CD14-positive monocyte (primary cell): ENCODE data around the gene BARD1. TPM values are rescaled to one million over a fixed set of nuclear protein-coding genes. Genes with fewer than 3 reads are reported as not detected.
A peak's percentile ranks its signal among the peaks of the same experiment; 100 is the strongest.

Source experiments
- DNase-seq, 3 donors: peaks; one replicate each; pipeline ENCODE4 v3.0.0-alpha.2; 2011 to 2022
- H2AFZ ChIP-seq: 2 replicates; pipeline ENCODE4 v1.6.0; 2012; ENCODE audit warnings: mild to moderate bottlenecking, low read depth, low read length, inconsistent platforms; ENCODE audit not compliant: insufficient read depth, poor library complexity, severe bottlenecking
- H3K27ac ChIP-seq, 2 donors: 1 replicate in 1 of 2; 2 replicates in 1 of 2; pipeline ENCODE4 v1.5.1; 2012 to 2013; ENCODE audit warnings: low read length in 2 of 2, control low read depth in 1 of 2, inconsistent platforms in 1 of 2, low read depth in 1 of 2, mild to moderate bottlenecking in 1 of 2
- H3K27me3 ChIP-seq, 2 donors: one replicate each; pipeline versions ENCODE4 v1.6.0 to v1.6.1; 2011 to 2013; ENCODE audit warnings: low read length in 2 of 2; ENCODE audit not compliant: control insufficient read depth in 2 of 2, insufficient read depth in 2 of 2
- H3K36me3 ChIP-seq, 2 donors: replicated peaks in 1 of 2; 1 replicate in 1 of 2; 2 replicates in 1 of 2; pipeline versions ENCODE4 v1.5.1 to v1.6.1; 2012 to 2013; ENCODE audit warnings: low read length in 2 of 2, control low read depth in 1 of 2, inconsistent platforms in 1 of 2, mild to moderate bottlenecking in 1 of 2; ENCODE audit not compliant: insufficient read depth in 2 of 2, control insufficient read depth in 1 of 2
- H3K4me1 ChIP-seq, 2 donors: 1 replicate in 1 of 2; 2 replicates in 1 of 2; pipeline versions ENCODE4 v1.5.1 to v1.6.1; 2012 to 2013; ENCODE audit warnings: low read length in 2 of 2, control low read depth in 1 of 2, inconsistent platforms in 1 of 2, mild to moderate bottlenecking in 1 of 2, moderate library complexity in 1 of 2; ENCODE audit not compliant: insufficient read depth in 2 of 2, control insufficient read depth in 1 of 2
- H3K4me2 ChIP-seq: replicated peaks from 2 replicates; pipeline ENCODE3; 2012; ENCODE audit warnings: low read length, moderate library complexity, mild to moderate bottlenecking; ENCODE audit not compliant: poor library complexity, severe bottlenecking; ENCODE audit errors: extremely low read depth
- H3K4me3 ChIP-seq, 3 experiments: fragments of 200-600 bp in 1 of 3; sonication (generic) in 1 of 3; replicated peaks in 1 of 3; 1 replicate in 2 of 3; 2 replicates in 1 of 3; pipeline ENCODE4 v1.5.1; 2011 to 2013; ENCODE audit warnings: low read length in 3 of 3, mild to moderate bottlenecking in 3 of 3, control low read depth in 2 of 3, low read depth in 2 of 3, inconsistent platforms in 1 of 3, moderate library complexity in 1 of 3
- H3K79me2 ChIP-seq: 2 replicates; pipeline ENCODE4 v1.6.0; 2012; ENCODE audit warnings: mild to moderate bottlenecking, control low read depth, inconsistent platforms, low read length, moderate library complexity; ENCODE audit not compliant: insufficient read depth
- H3K9ac ChIP-seq: 2 replicates; pipeline ENCODE4 v1.6.0; 2017; ENCODE audit warnings: low read length, mild to moderate bottlenecking; ENCODE audit not compliant: insufficient read depth, poor library complexity, severe bottlenecking
- H3K9me3 ChIP-seq, 2 donors: replicated peaks in 1 of 2; 1 replicate in 1 of 2; 2 replicates in 1 of 2; pipeline versions ENCODE4 v1.5.1 to v1.6.1; 2012 to 2013; ENCODE audit warnings: low read length in 2 of 2, control low read depth in 1 of 2; ENCODE audit not compliant: control insufficient read depth in 1 of 2, insufficient read depth in 1 of 2
- H4K20me1 ChIP-seq: 2 replicates; pipeline ENCODE4 v1.6.0; 2012; ENCODE audit warnings: mild to moderate bottlenecking, low read length, control low read depth, moderate library complexity; ENCODE audit not compliant: insufficient read depth
- H3K27ac Mint-ChIP-seq, 7 donors: one replicate each; pipeline ENCODE4 v1.8.0; 2020; ENCODE audit warnings: mild to moderate bottlenecking in 7 of 7, mixed read lengths in 7 of 7, moderate library complexity in 6 of 7, inconsistent platforms in 2 of 7
- H3K27me3 Mint-ChIP-seq, 3 donors: one replicate each; pipeline ENCODE4 v1.8.0; 2021 to 2022; ENCODE audit warnings: low read depth in 3 of 3, mild to moderate bottlenecking in 3 of 3, mixed read lengths in 3 of 3, moderate library complexity in 3 of 3, inconsistent platforms in 1 of 3
- H3K36me3 Mint-ChIP-seq, 2 donors: one replicate each; pipeline ENCODE4 v1.8.0; 2020; ENCODE audit warnings: mixed read lengths in 2 of 2, inconsistent platforms in 1 of 2, mild to moderate bottlenecking in 1 of 2
- H3K4me1 Mint-ChIP-seq: one replicate; pipeline ENCODE4 v1.8.0; 2020; ENCODE audit warnings: mild to moderate bottlenecking, mixed read lengths
- H3K4me3 Mint-ChIP-seq, 2 donors: one replicate each; pipeline ENCODE4 v1.8.0; 2020; ENCODE audit warnings: mild to moderate bottlenecking in 2 of 2, mixed read lengths in 2 of 2, moderate library complexity in 1 of 2
- H3K9me3 Mint-ChIP-seq, 7 donors: one replicate each; pipeline ENCODE4 v1.8.0; 2020 to 2022; ENCODE audit warnings: mixed read lengths in 7 of 7, mild to moderate bottlenecking in 6 of 7, moderate library complexity in 6 of 7, inconsistent platforms in 2 of 7
- CTCF ChIP-seq: fragments of 200-600 bp; IDR thresholded peaks from one replicate; pipeline ENCODE4 v1.8.0; 2022; ENCODE audit warnings: antibody characterized with exemption, mild to moderate bottlenecking
- intact Hi-C, 2 donors: fragments of 100-400 bp; cut with micrococcal nuclease; formaldehyde crosslinking; loops; one replicate each; pipeline versions ENCODE4 v1.15.0 to v1.15.1; 2023
- polyA plus RNA-seq, 3 donors: library from polyadenylated mRNA; depleted of rRNA in 1 of 3; unstranded in 2 of 3; stranded (reverse) in 1 of 3; fragments of 300-500 nt in 2 of 3; fragments of >200 nt in 1 of 3; fragmentation: Illumina TruSeq in 2 of 3; gene quantifications; 1 replicate in 2 of 3; 2 replicates in 1 of 3; pipeline ENCODE4 v1.2.3, GENCODE V29; 2012 to 2021

BARD1 gene
- polyA plus RNA-seq, 3 donors: 2.4 to 3.3 (median 2.5) TPM

- H3K36me3 Mint-ChIP-seq: peaks cover 38 to 52% of the 10 kb centered on the region in 2 donors
- Histone ChIP-seq H3K4me1 (no peaks in the 10 kb centered on the region), H3K4me3 (no peak overlapping the region), H4K20me1 (no peaks in the 10 kb centered on the region), H3K9ac (no peak overlapping the region), H3K27ac (no peak overlapping the region), H3K36me3 (peaks cover 5 to 35% of the 10 kb centered on the region in 2 donors), H3K4me2 (no peak overlapping the region), H3K79me2 (peaks cover 6% of the 10 kb centered on the region), H3K9me3 (no peaks in the 10 kb centered on the region), H2AFZ (no peak overlapping the region), H3K27me3 (no peaks in the 10 kb centered on the region)
- no peaks in the 10 kb centered on the region for H3K27me3 Mint-ChIP-seq
- H3K4me1 Mint-ChIP-seq: no peaks in the 10 kb centered on the region
- peaks cover 0 to 1% (median 0%) of the 10 kb centered on the region in 7 donors for H3K9me3 Mint-ChIP-seq
- no peak for DNase-seq
- no peak for TF ChIP-seq CTCF
- no peak overlapping the region for H3K4me3 Mint-ChIP-seq
- no peak overlapping the region for H3K27ac Mint-ChIP-seq
- intact Hi-C loops: no loop called here
Observed at GRCh38 chr2:214775971-214776370, 33.5 kb downstream of the BARD1 start.

- H3K4me3 Mint-ChIP-seq: no peak overlapping the region
- Histone ChIP-seq H3K9me3 (no peaks in the 10 kb centered on the region), H3K27me3 (no peaks in the 10 kb centered on the region), H3K4me1 (no peaks in the 10 kb centered on the region), H3K4me3 (no peak overlapping the region), H3K9ac (no peak overlapping the region), H4K20me1 (no peaks in the 10 kb centered on the region), H3K79me2 (peaks cover 6% of the 10 kb centered on the region), H2AFZ (no peak overlapping the region), H3K27ac (no peak overlapping the region), H3K36me3 (peaks cover 0 to 20% of the 10 kb centered on the region in 2 donors), H3K4me2 (no peak overlapping the region)
- no peak overlapping the region for H3K27ac Mint-ChIP-seq
- H3K27me3 Mint-ChIP-seq: no peaks in the 10 kb centered on the region
- no peak for TF ChIP-seq CTCF
- peaks cover 23 to 36% of the 10 kb centered on the region in 2 donors for H3K36me3 Mint-ChIP-seq
- peak in 1 of 3 donors; percentile 23 for DNase-seq
- peaks cover 0 to 1% (median 0%) of the 10 kb centered on the region in 7 donors for H3K9me3 Mint-ChIP-seq
- H3K4me1 Mint-ChIP-seq: no peaks in the 10 kb centered on the region
- intact Hi-C loops: no loop called here
Observed at GRCh38 chr2:214774108-214774507, 35.4 kb downstream of the BARD1 start.
